Keratinocyte (primary cell): Measurements from ENCODE around the gene NLRC5.

ENCODE experiments used
- EZH2 ChIP-seq: IDR thresholded peaks from one replicate; pipeline ENCODE4 v1.6.1; 2012; ENCODE audit warnings: inconsistent platforms, mild to moderate bottlenecking, low read length, moderate library complexity
- TF ChIP-seq, protein P1 (sequence below), 3 experiments: IDR thresholded peaks in 1 of 3; conservative IDR thresholded peaks in 1 of 3; optimal IDR thresholded peaks in 1 of 3; 2 replicates in 2 of 3; 3 replicates in 1 of 3; pipeline versions ENCODE3 to v1.5.1; 2011; ENCODE audit warnings: low read length in 3 of 3, mild to moderate bottlenecking in 3 of 3, moderate library complexity in 2 of 3, control low read depth in 1 of 3, inconsistent platforms in 1 of 3; ENCODE audit not compliant: insufficient read depth in 2 of 3; ENCODE audit errors: extremely low read depth in 1 of 3

GRCh38 chr16:56982695-56983094, 6.7 kb upstream of the NLRC5 start:
- TF ChIP-seq, protein P1, sequence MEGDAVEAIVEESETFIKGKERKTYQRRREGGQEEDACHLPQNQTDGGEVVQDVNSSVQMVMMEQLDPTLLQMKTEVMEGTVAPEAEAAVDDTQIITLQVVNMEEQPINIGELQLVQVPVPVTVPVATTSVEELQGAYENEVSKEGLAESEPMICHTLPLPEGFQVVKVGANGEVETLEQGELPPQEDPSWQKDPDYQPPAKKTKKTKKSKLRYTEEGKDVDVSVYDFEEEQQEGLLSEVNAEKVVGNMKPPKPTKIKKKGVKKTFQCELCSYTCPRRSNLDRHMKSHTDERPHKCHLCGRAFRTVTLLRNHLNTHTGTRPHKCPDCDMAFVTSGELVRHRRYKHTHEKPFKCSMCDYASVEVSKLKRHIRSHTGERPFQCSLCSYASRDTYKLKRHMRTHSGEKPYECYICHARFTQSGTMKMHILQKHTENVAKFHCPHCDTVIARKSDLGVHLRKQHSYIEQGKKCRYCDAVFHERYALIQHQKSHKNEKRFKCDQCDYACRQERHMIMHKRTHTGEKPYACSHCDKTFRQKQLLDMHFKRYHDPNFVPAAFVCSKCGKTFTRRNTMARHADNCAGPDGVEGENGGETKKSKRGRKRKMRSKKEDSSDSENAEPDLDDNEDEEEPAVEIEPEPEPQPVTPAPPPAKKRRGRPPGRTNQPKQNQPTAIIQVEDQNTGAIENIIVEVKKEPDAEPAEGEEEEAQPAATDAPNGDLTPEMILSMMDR (optimal IDR thresholded peaks at IDR 0.05 in 1 of 3, IDR thresholded peaks at IDR 0.05 in 1 of 3, conservative IDR thresholded peaks at IDR 0.05 in 1 of 3; ENCODE audit: extremely low read depth in 1 of 3, insufficient read depth in 2 of 3, low read length in 3 of 3): no peak
- TF ChIP-seq EZH2: no peak
